Sigmoid colon (tissue), 7 donors: ENCODE results near the gene CCDC15. TPM values are rescaled to one million over a fixed set of nuclear protein-coding genes. Genes with fewer than 3 reads are reported as not detected.
"Not testable (repeated sequence)": the region's sequence is repeated elsewhere in the genome, so short reads cannot be mapped to it uniquely, and the experiment has no call there.

Experiments
- DNase-seq: peaks from one replicate; pipeline ENCODE4 v3.0.0-alpha.2; 2019
- H3K27ac ChIP-seq, 4 donors: fragments of 200-600 bp; sonication (generic); one replicate each; pipeline ENCODE4 v1.5.1; 2016 to 2019; ENCODE audit warnings: mild to moderate bottlenecking in 1 of 4
- H3K27me3 ChIP-seq, 3 donors: fragments of 200-600 bp; sonication (generic); one replicate each; pipeline ENCODE4 v1.5.1; 2019; ENCODE audit warnings: mild to moderate bottlenecking in 1 of 3
- H3K36me3 ChIP-seq, 4 donors: fragments of 200-600 bp; sonication (generic); one replicate each; pipeline ENCODE4 v1.5.1; 2016 to 2019
- H3K4me1 ChIP-seq, 4 donors: fragments of 200-600 bp; sonication (generic); one replicate each; pipeline ENCODE4 v1.5.1; 2017 to 2019
- H3K4me3 ChIP-seq, 4 donors: fragments of 200-600 bp; sonication (generic); one replicate each; pipeline ENCODE4 v1.5.1; 2017 to 2019; ENCODE audit warnings: mild to moderate bottlenecking in 2 of 4, moderate library complexity in 1 of 4
- H3K9me3 ChIP-seq, 4 donors: fragments of 200-600 bp in 3 of 4; sonication (generic) in 3 of 4; one replicate each; pipeline versions ENCODE4 v1.5.1 to v1.6.1; 2013 to 2019
- CTCF ChIP-seq, 4 experiments: fragments of 450-650 bp in 3 of 4; fragments of 200-600 bp in 1 of 4; IDR thresholded peaks; one replicate each; pipeline ENCODE4 v1.5.1; 2016 to 2019; ENCODE audit warnings: antibody characterized with exemption in 4 of 4, mild to moderate bottlenecking in 3 of 4, moderate library complexity in 2 of 4
- EP300 ChIP-seq, 4 donors: sonication (generic); formaldehyde crosslinking; IDR thresholded peaks; one replicate each; pipeline ENCODE4 v1.6.1; 2017; ENCODE audit warnings: antibody characterized with exemption in 4 of 4
- POLR2A ChIP-seq, 2 donors: fragments of 450-650 bp; IDR thresholded peaks; one replicate each; pipeline ENCODE4 v1.6.1; 2016; ENCODE audit warnings: antibody characterized with exemption in 2 of 2, mild to moderate bottlenecking in 2 of 2, moderate library complexity in 2 of 2
- POLR2AphosphoS5 ChIP-seq, 4 donors: sonication (generic); formaldehyde crosslinking; IDR thresholded peaks; one replicate each; pipeline ENCODE4 v1.6.1; 2017; ENCODE audit warnings: antibody characterized with exemption in 4 of 4
- WGBS, 2 donors: extraction: QIAGEN DNeasy Blood & Tissue Kit; methylation state at CpG; one replicate each; pipeline ENCODE4 v1.1.7; 2013; 5-methylcytosine and 5-hydroxymethylcytosine counted together
- intact Hi-C: fragments of 100-400 bp; cut with DNase I; formaldehyde crosslinking; loops from one replicate; pipeline ENCODE4 v1.15.1; 2023
- polyA plus RNA-seq, 3 donors: library from polyadenylated mRNA; stranded (reverse); fragments of 200-250 nt; gene quantifications; one replicate each; pipeline ENCODE4 v1.2.3, GENCODE V29; 2013
- total RNA-seq, 4 donors: library from RNA; depleted of rRNA; stranded (reverse); fragments of >200 nt; gene quantifications; one replicate each; pipeline ENCODE4 v1.1.0, GENCODE V29; 2016
- donor health status: healthy with polysubstance abuse.
- donor health status: Bipolar disorder and iron deficiency.
- donor health status: healthy.

CCDC15 gene
- total and polyA plus RNA-seq, 7 donors = 0.41 to 0.99 (median 0.66) TPM

DNA sequence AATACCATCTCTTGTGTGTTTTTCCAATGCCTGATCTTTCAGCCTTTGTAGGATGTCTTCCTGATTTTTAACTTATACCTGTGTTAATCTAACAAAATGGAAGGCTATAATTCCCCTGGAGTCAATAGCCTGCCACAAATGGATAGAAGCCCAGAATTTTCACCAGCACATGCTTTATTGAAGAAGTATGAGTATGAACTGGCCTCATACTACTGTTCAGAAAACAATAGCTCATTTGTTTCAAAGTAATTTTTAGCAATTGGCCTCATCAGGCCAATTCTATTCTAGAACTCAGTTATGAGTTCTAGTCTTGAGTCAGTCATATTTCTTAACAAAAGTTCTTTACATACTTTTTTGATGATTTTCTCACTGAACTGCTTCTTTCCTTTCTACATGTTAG lies 68.5 kb downstream of the CCDC15 start:
- H3K9me3 ChIP-seq = no peaks in the 10 kb centered on the region
- TF ChIP-seq EP300 (IDR thresholded peaks at IDR 0.05) = no peak
- TF ChIP-seq POLR2AphosphoS5 (IDR thresholded peaks at IDR 0.05) = no peak
- no peak for TF ChIP-seq POLR2A (IDR thresholded peaks at IDR 0.05)
- TF ChIP-seq CTCF (IDR thresholded peaks at IDR 0.05) = no peak
- no peaks in the 10 kb centered on the region for H3K36me3 ChIP-seq
- H3K4me3 ChIP-seq = no peak overlapping the region
- H3K27ac ChIP-seq = no peak overlapping the region
- DNase-seq = no peak
- H3K4me1 ChIP-seq = no peaks in the 10 kb centered on the region
- no peaks in the 10 kb centered on the region for H3K27me3 ChIP-seq
- intact Hi-C loops = no loop called here

DNA sequence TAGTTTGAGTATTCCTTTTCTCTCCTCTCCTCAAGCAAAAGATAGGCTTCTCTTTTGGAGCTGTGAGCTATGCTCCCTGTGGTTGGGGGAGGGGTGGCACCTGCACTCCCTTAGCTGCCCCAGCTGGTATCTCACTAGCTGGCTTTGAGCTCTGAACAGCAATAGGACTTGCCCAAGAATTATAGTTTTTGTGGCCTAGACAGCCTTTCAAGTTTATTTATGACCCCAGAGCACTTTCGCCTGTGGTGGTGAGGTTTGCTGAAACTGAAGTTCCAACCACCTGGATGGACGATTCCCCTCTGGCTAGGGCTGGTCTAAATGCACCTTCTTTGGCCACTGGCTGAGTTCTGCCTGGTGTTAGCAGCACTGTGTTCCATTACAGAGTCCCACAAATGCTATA lies 72.0 kb downstream of the CCDC15 start:
- H3K9me3 ChIP-seq = no peaks in the 10 kb centered on the region
- intact Hi-C loops = no loop called here
- no peak overlapping the region for H3K4me3 ChIP-seq
- no peaks in the 10 kb centered on the region for H3K36me3 ChIP-seq
- no peak for TF ChIP-seq POLR2A (IDR thresholded peaks at IDR 0.05)
- no peak for TF ChIP-seq EP300 (IDR thresholded peaks at IDR 0.05)
- TF ChIP-seq POLR2AphosphoS5 (IDR thresholded peaks at IDR 0.05) = no peak
- H3K27ac ChIP-seq = no peak overlapping the region
- no peaks in the 10 kb centered on the region for H3K27me3 ChIP-seq
- 85 to 93% methylated on average over 2 of the region's 2 CpGs for WGBS, 2 donors
- DNase-seq = no peak
- no peaks in the 10 kb centered on the region for H3K4me1 ChIP-seq

DNA sequence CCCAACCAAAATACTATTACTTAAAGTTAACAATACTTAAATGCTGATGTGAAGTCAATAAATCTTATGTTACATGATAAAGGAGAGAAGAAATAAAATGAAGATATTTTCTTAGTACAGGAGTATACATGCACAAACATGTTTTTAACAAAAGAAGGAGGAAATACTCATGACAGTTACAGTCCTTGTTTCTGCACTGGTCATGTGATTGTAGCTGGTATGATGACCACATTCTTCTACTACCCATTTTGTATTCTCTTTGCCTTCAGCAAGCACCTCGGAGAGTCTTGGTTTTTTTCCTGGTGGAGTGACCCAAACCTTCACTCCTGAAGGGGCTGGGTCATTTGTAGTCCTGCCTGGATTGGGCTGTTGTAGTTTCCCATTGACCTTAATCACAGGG lies 75.4 kb downstream of the CCDC15 start:
- H3K36me3 ChIP-seq, H3K4me3 ChIP-seq, H3K27me3 ChIP-seq, intact Hi-C loops, H3K27ac ChIP-seq, H3K9me3 ChIP-seq, DNase-seq, H3K4me1 ChIP-seq: not testable (repeated sequence)
- WGBS, 2 donors = 86 to 87% methylated on average over 1 of the region's 1 CpG

DNA sequence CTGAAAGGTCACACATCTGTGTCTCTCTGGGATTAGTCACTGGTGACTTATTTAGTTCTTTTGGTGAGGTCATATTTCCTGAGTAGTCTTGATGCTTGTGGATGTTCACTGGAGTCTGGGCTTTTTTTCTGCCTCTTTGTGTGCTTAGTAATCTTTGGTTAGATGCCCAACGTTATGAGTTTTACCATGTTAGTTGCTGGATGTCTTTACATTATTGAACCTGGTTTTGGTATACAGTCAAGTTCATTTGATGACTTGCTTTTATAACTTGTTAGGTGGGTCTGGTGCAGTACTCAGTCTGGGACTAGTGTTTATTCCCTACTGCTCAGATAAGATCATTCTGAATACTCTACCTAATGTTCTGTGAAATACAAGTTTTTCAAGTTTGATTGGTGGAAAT lies 82.9 kb downstream of the CCDC15 start:
- Histone ChIP-seq H3K4me3 (no peak overlapping the region), H3K27ac (no peak overlapping the region), H3K36me3 (no peaks in the 10 kb centered on the region), H3K4me1 (no peaks in the 10 kb centered on the region), H3K9me3 (peaks cover 0 to 4% (median 0%) of the 10 kb centered on the region in 4 donors), H3K27me3 (no peaks in the 10 kb centered on the region)
- DNase-seq = no peak
- intact Hi-C loops = no loop called here
- no peak for TF ChIP-seq EP300 (IDR thresholded peaks at IDR 0.05)
- no peak for TF ChIP-seq CTCF (IDR thresholded peaks at IDR 0.05)
- TF ChIP-seq POLR2AphosphoS5 (IDR thresholded peaks at IDR 0.05) = no peak
- TF ChIP-seq POLR2A (IDR thresholded peaks at IDR 0.05) = no peak
- 85 to 89% methylated on average over 1 of the region's 1 CpG for WGBS, 2 donors

DNA sequence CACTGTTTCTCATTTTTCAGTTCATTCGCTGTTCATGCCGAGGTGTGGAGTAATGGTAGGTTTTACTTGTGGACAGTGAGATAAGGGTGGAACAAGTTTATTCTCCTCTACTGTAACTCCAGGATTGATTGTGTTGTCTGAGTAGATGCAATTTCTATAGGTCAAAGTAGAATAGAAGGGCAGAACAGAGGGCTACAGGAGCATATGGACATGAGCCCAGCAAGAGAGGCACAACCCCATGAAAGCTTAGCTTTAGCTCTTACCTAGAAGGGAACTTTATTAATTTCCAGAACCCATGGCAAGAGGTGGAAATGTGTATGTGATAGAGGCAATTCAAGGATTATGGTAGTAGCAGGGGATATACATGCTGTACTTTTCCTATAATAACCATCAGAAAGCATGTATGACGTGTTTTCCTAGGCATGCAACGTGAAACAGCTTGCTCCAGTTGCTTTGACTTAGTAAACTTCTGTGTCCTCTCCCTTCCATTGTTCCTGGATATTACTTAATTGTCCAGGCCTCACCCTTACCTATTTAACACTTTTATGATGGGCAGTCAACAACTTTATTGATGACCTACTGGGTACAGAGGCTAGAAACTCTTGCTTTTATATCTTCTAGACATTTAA lies 95.3 kb downstream of the CCDC15 start:
- 70 to 90% methylated on average over 4 of the region's 4 CpGs for WGBS, 2 donors
- no peaks in the 10 kb centered on the region for H3K9me3 ChIP-seq
- intact Hi-C loops = no loop called here

More for the DNA sequence above, 95.3 kb downstream of the CCDC15 start:
- Histone ChIP-seq H3K27ac (no peak overlapping the region), H3K4me1 (no peaks in the 10 kb centered on the region), H3K27me3 (no peaks in the 10 kb centered on the region), H3K36me3 (no peaks in the 10 kb centered on the region), H3K4me3 (no peak overlapping the region)
- TF ChIP-seq CTCF (IDR thresholded peaks at IDR 0.05) = no peak
- no peak for TF ChIP-seq POLR2A (IDR thresholded peaks at IDR 0.05)
- no peak for TF ChIP-seq EP300 (IDR thresholded peaks at IDR 0.05)
- TF ChIP-seq POLR2AphosphoS5 (IDR thresholded peaks at IDR 0.05) = no peak
- no peak for DNase-seq
